HG03439 (cell line): ENCODE measurements around the gene TRMT61A.
"Not testable (repeated sequence)": the region's sequence is repeated elsewhere in the genome, so short reads cannot be mapped to it uniquely, and the experiment has no call there.

Experiments
- ATAC-seq: cut with Tn5 transposase; IDR thresholded peaks from one replicate; pipeline ENCODE4 v1.9.1; 2021; ENCODE audit warnings: mild to moderate bottlenecking, moderate library complexity; ENCODE audit not compliant: unreplicated experiment

TRMT61A gene

GRCh38 chr14:103521951-103522563, 6.9 kb upstream of the TRMT61A start:
- no peak for ATAC-seq

GRCh38 chr14:103522649-103523574, 6.1 kb upstream of the TRMT61A start, which contains the start of gene CKB:
Gene CKB (minus strand): TSS chr14:103522830. CDS start chr14:103522493, 337 bp downstream.
- no peak for ATAC-seq

GRCh38 chr14:103523575-103523954, 5.4 kb upstream of the TRMT61A start:
- ATAC-seq, result no peak

- ATAC-seq, result no peak
Measured at GRCh38 chr14:103524002-103524935, 4.7 kb upstream of the TRMT61A start.

GRCh38 chr14:103525430-103526246, 3.4 kb upstream of the TRMT61A start:
- ATAC-seq, result not testable (repeated sequence)

- no peak for ATAC-seq
Measured at GRCh38 chr14:103526247-103526913, 2.6 kb upstream of the TRMT61A start.

GRCh38 chr14:103526914-103527248, 2.1 kb upstream of the TRMT61A start:
- ATAC-seq, result no peak

- no peak for ATAC-seq
Measured at GRCh38 chr14:103527408-103528145, 1.4 kb upstream of the TRMT61A start.

- no peak for ATAC-seq
Measured at GRCh38 chr14:103528146-103528586, 830 bp upstream of the TRMT61A start.

- no peak for ATAC-seq
Measured at GRCh38 chr14:103529383-103530365, 678 bp downstream of the TRMT61A start.

GRCh38 chr14:103530390-103530789, 1.4 kb downstream of the TRMT61A start:
- ATAC-seq, result no peak

GRCh38 chr14:103530831-103531230, 1.8 kb downstream of the TRMT61A start:
- ATAC-seq, result no peak

GRCh38 chr14:103531421-103532215, 2.6 kb downstream of the TRMT61A start:
- ATAC-seq, result no peak

GRCh38 chr14:103532216-103533136, 3.5 kb downstream of the TRMT61A start:
- ATAC-seq, result no peak

GRCh38 chr14:103533137-103533998, 4.4 kb downstream of the TRMT61A start:
- ATAC-seq, result no peak
